Epidermal melanocyte (primary cell): ENCODE measurements around the gene ABT1.
A peak's percentile ranks its signal among the peaks of the same experiment; 100 is the strongest.
"Not testable (repeated sequence)": the region's sequence is repeated elsewhere in the genome, so short reads cannot be mapped to it uniquely, and the experiment has no call there.

ENCODE experiments used
- DNase-seq: peaks from one replicate; pipeline ENCODE4 v3.0.0; 2011; ENCODE audit warnings: low spot score; ENCODE audit not compliant: insufficient read length

Gene ABT1

DNA sequence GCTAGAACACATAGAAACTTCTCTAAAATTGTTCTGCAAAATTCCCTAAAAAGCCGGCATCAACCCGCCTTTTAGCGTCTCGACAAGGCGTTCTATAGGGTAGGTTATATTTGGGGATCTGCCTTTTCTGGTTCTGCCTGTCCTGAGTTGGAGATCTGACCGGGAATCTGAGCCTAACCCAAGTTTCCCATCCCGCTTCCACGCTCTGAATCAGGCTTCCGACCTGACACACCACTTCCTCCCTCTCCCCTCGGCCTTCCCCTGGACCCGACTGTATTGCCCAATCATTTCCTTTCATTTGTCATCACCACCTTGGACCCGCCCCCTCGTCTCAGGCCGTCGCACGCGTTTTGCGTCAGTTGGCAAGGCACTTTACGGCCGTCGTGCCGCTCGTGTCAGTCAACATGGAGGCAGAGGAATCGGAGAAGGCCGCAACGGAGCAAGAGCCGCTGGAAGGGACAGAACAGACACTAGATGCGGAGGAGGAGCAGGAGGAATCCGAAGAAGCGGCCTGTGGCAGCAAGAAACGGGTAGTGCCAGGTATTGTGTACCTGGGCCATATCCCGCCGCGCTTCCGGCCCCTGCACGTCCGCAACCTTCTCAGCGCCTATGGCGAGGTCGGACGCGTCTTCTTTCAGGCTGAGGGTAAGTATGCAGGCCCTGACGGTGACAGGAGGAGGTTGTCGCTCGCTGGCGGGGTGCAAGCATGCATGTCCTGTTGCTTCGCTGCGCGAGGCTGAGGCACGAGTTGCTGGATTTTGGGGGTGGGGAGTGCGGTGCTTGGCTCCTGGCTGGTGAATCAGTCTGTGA lies at the start of gene ABT1:
Gene ABT1, plus strand, starts transcription at position 375 of the 810 bp plus-strand sequence. Its CDS starts 30 bp downstream, at position 405.
- peak; percentile 97 for DNase-seq

DNA sequence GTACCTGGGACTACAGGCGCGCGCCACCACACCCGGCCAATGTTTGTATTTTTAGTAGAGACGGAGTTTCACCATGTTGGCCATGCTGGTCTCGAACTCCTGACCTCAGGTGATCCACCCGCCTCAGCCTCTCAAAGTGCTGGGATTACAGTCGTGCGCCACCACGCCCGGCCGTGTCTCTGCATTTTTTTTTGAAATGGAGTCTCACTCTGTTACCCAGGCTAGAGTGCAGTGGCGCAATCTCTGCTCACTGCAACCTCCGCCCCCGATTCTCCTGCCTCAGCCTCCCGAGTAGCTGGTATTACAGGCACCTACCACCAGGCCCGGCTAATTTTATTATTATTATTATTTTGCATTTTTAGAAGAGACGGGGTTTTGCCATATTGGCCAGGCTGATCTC lies 49.4 kb upstream of the ABT1 start:
- DNase-seq = not testable (repeated sequence)

DNA sequence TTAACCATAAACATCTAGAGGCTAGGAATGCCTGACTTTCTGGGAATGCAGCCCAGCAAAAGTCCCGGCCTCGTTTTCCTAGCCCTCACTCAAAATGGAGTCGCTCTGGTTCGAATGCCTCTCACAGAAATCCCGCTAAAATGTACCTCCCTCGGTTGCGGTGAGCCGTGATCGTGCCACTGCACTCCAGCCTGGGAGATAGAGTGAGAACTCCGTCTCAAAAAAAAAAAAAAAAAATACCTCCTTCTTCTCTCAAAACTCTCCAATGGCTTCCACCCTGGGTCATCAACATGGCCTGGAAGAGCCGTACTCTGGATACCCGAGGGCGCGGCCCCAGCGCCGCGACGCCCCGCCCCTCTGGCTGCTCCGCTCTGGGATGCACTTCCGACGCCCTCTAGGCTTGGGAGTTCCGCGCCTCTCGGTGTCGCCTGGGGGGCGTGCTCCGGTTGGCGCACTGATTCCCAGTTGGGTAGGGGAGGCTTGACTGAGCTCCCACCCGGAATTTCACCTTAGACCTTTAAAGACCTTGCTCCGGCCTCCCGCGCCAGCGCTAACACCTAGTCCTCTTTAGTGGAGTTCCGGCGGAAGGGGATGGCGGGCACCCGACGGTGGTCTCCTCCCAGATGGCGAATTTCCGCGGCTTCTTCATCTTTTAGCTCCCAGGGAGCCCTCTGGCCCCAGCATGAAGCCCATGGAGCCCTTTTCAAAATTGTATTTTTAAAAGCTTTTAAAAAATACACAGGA lies 46.3 kb upstream of the ABT1 start:
- no peak for DNase-seq

DNA sequence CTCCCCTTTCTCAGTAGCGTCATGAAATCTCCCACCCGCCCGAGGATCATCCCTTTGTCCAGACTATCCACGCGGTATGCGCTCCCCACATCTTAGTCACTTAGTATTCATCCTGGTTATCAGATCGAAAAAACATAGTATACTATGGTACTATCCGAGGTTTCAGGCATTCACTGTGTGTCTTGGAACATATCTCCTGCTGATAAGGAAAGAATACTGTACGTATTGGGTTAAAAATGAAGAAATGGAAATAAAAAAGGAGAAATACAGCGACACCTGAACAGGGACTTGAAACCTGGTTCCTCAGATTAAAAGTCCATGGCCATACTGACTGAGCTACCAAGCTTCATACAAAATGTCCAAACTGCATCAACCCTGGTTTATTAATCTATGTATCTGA lies 44.5 kb upstream of the ABT1 start:
- DNase-seq = no peak

DNA sequence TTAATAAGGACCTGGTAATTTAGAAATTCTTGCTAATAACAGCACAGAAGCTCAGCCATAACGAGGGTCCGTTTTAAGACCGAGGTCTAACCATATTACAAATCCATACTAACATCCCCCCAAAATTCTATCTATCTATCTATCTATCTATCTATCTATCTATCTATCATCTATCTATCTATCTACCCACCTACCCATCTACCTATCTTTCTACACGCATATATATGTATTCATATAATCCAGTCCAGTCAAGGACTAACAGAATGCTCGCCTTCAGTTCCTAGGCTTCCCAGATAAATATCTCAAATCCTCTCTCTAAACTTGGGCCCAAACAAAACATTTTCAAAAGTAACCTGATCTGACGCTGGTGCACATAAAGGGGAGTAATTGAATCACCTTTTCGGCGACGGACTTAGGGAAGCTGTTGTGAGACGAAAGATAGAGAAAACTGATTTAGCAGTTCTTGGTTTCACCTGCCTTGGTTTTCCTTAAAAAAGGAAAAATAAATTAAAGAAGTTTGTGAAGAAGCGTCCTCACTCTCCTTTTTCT lies 44.0 kb upstream of the ABT1 start:
- DNase-seq = no peak

DNA sequence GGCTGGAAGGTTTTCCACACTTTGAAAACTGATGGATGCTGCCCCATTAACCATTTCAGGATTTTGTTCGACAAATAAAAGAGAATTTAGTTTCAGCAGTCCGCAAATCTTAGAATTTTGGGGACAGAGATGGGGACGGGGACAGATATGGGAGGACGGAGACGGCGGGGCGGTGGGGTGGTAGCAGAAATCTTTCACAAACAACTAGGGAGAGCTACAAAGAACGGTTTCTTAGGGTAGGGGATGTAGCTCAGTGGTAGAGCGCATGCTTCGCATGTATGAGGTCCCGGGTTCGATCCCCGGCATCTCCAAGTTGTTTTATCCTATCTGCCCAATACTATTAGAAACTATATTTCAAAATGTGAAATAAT lies 43.5 kb upstream of the ABT1 start:
- no peak for DNase-seq

DNA sequence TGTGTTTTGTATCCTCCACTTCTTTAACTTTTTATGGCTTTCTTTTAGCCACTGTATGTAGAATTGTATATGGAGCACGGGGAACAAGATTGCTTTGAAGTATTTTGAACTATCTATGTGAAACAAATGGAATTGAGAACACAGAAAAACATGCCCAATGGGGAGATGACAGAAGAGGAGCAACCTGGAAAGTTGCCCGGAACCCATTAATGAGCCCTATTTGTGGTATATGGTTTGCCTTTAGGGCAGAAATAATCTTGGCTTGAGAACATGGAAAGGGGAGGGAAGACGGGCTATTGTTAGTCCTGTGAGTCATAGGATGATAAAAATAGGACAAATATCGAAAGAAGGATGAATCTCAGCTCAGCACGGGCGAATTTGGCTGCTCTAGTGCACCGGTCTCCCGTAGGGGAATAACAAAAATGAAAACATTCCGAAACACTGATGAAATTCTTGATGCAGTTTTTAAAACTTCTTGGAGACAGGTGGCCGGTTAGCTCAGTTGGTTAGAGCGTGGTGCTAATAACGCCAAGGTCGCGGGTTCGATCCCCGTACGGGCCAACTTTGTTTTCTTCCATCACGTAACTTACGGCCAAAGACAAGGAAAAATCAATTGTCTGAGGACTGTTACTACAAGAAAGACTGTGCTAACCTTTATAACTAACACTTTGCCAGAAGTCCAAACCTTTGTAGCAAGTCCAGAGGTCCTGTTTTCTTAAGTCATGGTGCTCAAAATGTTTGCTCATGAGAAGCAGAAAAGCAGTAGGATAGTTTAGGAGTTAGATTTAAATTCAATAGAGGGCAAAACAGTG lies 42.9 kb upstream of the ABT1 start:
- peak; percentile 42 for DNase-seq

DNA sequence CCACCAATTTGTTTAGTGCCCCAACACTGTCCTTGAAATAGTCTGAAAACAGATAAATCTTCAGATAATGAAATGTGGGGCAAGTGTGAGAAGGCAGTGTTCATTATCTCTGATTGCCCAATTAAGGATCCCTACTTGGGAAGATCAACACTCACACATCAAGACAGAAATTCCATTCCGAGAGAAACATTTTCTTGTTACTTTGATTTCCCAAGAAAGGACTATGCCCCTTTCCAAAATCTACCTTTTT lies 42.4 kb upstream of the ABT1 start:
- no peak for DNase-seq

DNA sequence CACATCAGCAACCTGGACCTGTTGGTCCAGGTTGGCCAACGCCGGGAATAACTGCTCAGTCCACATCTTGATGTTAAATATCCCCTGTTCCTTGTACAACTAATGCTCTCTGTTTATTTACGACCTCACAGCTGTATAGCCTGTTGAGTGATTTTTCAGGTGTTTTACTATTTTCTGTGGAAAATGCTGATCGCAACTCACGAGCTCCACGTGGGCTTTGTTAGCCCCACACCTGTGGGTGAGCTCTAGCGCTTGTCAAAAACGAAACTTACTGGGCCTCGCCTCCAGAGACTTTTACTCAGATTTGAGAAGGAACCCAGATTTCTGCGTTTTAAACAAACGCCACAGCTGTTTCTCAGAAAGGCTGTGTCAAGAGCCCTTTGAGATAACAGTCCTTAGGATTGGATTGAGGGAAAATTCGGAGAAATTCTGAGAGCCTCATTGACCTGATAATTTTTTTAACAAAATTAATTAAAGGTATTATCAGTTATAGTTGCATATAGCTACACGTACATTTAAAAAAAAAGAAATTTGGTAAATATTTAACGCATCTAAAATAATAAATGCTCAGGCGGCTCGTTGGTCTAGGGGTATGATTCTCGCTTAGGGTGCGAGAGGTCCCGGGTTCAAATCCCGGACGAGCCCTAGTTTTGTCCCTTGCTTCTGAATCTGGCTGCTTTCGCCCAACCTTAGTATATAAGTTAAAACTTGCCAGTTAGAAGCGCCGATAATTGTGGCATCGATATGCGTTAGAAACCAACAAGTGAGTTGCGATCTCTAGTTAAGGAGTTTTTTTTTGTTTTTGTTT lies 41.9 kb upstream of the ABT1 start:
- DNase-seq = no peak

DNA sequence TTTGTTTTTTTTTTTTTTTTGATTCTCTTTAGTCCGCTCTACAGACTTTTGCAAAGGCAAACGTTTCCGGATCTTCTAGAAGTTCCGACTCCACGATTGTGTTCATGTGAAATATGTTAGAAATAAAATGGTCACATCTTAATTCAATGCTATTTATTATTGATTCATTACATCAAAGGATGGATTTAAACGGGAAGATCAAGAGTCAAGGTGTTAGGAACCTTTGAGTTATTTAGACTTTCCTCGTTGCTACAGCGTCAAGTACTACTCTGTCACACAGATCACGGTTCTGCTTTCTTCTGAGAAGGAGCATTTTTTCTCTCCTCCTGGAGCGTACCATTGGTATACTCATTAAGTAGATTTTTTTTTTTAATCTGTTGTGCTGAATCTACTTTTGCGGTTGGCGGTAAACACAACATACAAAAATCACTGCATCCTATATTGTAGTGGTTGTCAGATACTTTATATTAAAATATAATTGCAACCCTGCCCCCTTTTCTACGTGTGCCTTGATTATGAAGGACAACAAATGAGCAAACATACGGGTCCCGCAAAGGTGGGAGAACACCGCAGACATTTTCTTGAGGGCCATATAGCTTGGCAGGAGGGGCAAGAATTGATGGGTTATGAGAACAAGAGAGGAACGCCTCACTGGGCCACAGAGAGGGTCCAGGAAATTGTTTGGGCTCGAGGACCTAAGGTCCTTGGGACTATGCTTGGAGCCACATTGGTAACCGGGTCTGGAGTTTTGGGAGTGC lies 41.1 kb upstream of the ABT1 start:
- DNase-seq = no peak

DNA sequence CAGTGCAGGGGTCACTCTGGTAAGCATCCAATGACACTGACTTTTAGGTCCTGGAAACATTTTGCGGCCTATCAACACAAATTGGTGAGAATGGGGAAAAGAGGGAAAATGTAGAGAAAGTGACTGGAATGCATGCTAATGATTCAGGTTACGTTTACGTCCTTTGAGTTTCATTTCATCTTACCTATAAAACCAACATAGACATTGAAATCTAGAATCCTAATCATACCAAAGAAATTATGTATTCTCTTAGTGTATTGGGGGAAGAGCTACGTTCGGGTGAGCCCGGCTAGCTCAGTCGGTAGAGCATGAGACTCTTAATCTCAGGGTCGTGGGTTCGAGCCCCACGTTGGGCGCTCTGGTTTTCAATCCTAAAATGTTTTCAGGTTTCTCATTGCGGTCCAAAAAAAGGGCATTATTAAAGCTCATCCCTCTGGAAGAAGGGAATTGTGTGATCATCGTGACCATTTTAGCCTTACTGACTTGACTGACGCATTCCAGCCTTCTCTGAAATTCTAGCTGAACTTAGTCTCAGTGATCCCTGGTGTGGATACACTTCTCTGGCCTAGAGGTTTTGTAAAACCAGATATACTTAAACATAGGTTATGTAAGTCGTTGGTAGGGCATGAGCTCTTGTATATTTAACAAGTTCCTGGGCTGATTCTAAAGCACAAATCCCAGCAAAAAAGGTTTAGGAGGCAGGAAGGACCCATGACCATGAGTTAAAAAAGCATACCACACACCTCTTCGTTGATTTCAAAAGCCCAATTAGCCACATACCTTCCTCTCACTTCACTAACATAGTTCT lies 40.3 kb upstream of the ABT1 start:
- DNase-seq = no peak

DNA sequence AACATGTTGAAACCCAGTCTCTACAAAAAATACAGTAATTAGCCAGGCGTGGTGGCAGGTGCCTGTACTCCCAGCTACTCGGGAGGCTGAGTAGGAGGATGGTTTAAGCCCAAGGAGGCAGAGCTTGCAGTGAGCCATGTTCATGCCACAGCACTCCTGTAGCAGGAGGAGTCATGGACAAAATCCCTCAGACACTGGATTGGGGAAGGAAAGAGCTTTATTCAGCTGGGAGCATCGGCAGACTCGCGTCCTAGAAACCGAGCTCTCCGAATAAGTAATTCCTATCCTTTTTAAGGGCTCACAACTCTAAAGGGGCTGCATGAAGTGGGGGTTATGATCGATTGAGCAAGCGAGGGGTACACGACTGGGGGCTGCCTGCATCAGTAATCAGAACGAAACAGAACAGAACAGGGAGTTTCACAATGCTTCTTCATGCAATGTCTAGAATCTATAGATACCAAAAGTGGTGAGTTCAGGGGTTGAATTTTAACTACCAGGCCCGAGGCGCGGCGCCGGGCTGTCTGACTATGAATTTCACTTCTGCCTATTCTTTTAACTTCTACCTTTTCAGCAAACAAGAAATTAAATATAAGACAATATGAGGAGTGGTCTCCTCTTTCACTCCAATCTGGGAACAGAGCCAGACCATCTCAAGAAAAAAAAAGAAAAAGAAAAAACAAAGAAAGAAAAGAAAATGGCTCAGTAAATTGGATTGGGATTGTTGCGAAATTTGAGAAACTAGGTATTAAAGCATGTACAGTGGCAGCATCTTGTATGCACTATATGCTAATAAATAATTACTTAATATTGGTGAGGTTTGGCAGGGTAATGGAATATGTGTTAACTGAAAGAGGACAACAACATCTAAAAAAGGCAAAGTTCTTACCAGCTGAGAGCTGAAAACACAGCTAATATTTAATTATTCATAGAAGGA lies 35.0 kb upstream of the ABT1 start:
- DNase-seq = no peak

DNA sequence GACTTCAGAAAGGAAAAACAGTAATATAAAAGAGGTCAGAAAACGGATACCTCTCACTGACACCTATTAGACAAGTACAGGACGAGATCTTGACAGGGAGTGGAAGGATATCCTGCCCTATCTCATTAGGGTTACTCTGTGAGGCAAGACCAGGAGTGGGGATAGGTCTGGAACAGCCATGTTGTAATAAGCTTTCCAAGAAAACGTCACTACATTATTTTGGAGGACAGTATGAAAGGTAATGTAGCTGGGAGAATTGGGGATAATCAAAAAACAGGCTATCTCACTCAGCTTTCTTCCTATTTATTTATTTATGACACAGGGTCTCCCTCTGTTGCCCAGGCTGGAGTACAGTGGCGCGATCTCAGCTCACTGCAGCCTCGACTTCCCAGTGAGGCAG lies 33.3 kb upstream of the ABT1 start:
- no peak for DNase-seq

DNA sequence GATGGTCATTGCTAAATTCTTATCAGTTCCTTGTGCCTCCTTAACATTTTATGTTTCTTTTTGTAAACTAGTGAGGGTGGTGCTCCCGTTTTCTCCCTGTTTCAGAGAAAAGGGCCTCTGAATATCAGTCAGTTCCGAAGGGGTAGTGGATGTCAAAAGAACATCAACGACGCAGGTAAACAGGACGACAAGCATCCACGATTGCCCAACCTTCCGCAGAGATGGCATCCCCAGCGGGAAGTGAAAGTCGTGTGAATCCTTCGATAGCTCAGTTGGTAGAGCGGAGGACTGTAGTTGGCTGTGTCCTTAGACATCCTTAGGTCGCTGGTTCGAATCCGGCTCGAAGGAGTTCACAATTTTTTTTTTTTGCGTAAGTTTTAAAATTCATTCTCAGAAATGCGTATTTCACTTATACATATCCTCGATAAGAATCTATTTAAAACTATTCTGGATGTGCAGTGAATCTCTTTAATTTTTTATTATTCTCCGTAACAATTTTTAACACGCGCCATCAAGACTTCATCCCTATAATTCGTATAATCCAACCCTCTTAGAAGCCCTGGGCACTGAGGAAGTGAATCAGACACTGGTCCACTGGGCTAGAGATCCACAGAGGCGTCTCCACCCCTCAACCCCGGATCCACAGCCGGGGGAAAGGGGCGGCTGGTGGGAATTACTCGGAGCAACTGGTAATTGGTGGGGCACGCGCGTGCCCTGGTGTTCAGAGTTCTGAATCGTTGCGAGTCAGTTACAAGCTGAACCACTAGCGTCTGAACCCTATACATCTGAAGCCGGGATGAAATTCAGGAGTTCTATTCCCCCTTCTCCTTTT lies 27.9 kb upstream of the ABT1 start:
- DNase-seq = peak; percentile 70

DNA sequence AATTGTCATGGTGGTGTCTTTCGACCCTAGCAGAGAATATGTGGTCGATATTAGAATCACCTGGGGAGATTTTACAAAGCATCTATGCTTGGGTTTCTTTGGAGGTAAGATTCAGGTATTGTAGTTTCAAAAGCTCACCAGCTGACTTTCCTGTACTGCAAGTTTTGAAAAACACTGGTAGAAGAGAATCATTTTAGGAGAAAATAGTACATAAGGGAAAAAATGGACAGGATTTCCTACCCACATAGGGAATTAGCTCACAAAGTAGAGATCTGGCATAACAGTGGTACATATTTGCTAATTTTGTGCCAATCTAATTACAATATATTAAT lies 27.4 kb upstream of the ABT1 start:
- no peak for DNase-seq

DNA sequence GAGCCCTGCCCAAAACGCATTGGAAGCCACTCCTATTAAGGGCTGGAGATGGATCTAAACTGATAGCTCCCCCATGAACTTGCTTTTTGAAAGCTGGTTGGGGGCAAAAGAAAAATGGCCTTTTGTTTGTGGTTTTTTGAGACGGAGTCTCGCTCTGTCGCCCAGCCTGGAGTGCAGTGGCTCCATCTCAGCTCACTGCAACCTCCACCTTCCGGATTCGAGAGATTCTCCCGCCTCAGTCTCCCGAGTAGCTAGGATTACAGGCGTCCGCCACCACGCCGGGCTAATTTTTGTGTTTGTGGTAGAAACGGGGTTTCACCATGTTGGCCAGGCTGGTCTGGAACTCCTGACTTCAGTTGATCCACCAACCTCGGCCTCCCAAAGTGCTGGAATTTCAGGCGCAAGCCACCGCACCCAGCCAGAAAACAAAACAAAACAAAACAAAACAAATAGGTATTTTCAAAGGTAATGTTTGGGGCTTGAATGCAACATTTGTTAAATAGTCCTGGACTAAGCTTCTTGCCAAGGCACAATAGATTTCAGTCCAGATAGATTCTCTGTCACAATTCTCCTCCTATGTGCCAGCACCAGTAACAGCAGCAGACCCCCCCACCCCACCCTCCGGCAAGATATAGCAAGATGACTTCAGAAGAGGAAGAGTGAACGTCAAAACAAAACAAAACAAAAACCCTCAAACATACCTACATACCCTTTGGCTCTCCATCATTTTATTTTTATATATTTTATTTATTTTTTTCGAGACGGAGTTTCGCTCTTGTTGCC lies 26.5 kb upstream of the ABT1 start:
- DNase-seq = no peak
